SK-N-SH treated with all-trans-retinoic acid at 6 μM for 48 hours (cell line): ENCODE data around the gene FAM89B.

Source experiments
- ATAC-seq: fragments of 200-7000 bp; cut with Tn5 transposase; 3 replicates; pipeline ENCODE4 v1.9.1; 2020; ENCODE audit warnings: mild to moderate bottlenecking, moderate library complexity
- ARNTL ChIP-seq: fragments of 450-650 bp; formaldehyde crosslinking; IDR thresholded peaks from 2 replicates; pipeline ENCODE4 v1.5.0; 2020; ENCODE audit warnings: low read depth, mild to moderate bottlenecking, moderate library complexity, borderline replicate concordance
- BACH2 ChIP-seq: fragments of 250-450 bp; sonication (Bioruptor Pico); IDR thresholded peaks from 2 replicates; pipeline ENCODE4 v1.9.0; 2021; ENCODE audit warnings: mild to moderate bottlenecking, borderline replicate concordance
- ESRRG ChIP-seq: fragments of 250-450 bp; sonication (Bioruptor Pico); IDR thresholded peaks from 2 replicates; pipeline ENCODE4 v1.6.1; 2021; ENCODE audit warnings: mild to moderate bottlenecking
- GLIS3 ChIP-seq: fragments of 250-450 bp; sonication (Bioruptor Pico); IDR thresholded peaks from 2 replicates; pipeline ENCODE4 v1.5.0; 2020; ENCODE audit warnings: mild to moderate bottlenecking, moderate library complexity
- ISL1 ChIP-seq: fragments of 250-450 bp; sonication (Bioruptor Pico); IDR thresholded peaks from 2 replicates; pipeline ENCODE4 v2.1.2; 2022; ENCODE audit warnings: mild to moderate bottlenecking, moderate library complexity
- OSR1 ChIP-seq: fragments of 250-450 bp; sonication (Bioruptor Pico); IDR thresholded peaks from 2 replicates; pipeline ENCODE4 v1.8.0; 2022; ENCODE audit warnings: moderate library complexity, mild to moderate bottlenecking, inconsistent platforms
- POU6F1 ChIP-seq: fragments of 250-450 bp; sonication (Bioruptor Pico); IDR thresholded peaks from 2 replicates; pipeline ENCODE4 v1.8.0; 2021; ENCODE audit warnings: low read depth, mild to moderate bottlenecking, moderate library complexity, borderline replicate concordance
- PPARA ChIP-seq: fragments of 250-450 bp; sonication (Bioruptor Pico); IDR thresholded peaks from 2 replicates; pipeline ENCODE4 v1.5.0; 2020; ENCODE audit warnings: mild to moderate bottlenecking, borderline replicate concordance
- RARB ChIP-seq: fragments of 250-450 bp; sonication (Bioruptor Pico); IDR thresholded peaks from 2 replicates; pipeline ENCODE4 v1.8.0; 2021; ENCODE audit warnings: mild to moderate bottlenecking, moderate library complexity
- SNAI2 ChIP-seq: fragments of 250-450 bp; sonication (Bioruptor Pico); IDR thresholded peaks from 2 replicates; pipeline ENCODE4 v1.5.0; 2020; ENCODE audit warnings: mild to moderate bottlenecking, moderate library complexity
- TCF4 ChIP-seq: fragments of 250-450 bp; sonication (Bioruptor Pico); IDR thresholded peaks from 2 replicates; pipeline ENCODE4 v1.8.0; 2021; ENCODE audit warnings: mild to moderate bottlenecking, moderate library complexity, borderline replicate concordance
- ZC3H10 ChIP-seq: fragments of 250-450 bp; sonication (Bioruptor Pico); IDR thresholded peaks from 2 replicates; pipeline ENCODE4 v1.5.1; 2021; ENCODE audit warnings: mild to moderate bottlenecking, moderate library complexity
- ZFP3 ChIP-seq: fragments of 250-450 bp; sonication (Bioruptor Pico); IDR thresholded peaks from 2 replicates; pipeline ENCODE4 v1.5.0; 2020; ENCODE audit warnings: mild to moderate bottlenecking, moderate library complexity
- ZFP30 ChIP-seq: fragments of 450-650 bp; formaldehyde crosslinking; IDR thresholded peaks from 2 replicates; pipeline ENCODE4 v1.5.0; 2022; ENCODE audit warnings: mild to moderate bottlenecking, moderate library complexity
- ZNF565 ChIP-seq: fragments of 450-650 bp; formaldehyde crosslinking; conservative IDR thresholded peaks from 2 replicates; pipeline ENCODE4 v1.5.0; 2020; ENCODE audit warnings: low read depth, mild to moderate bottlenecking, moderate library complexity
- ZNF70 ChIP-seq: fragments of 450-650 bp; formaldehyde crosslinking; IDR thresholded peaks from 2 replicates; pipeline ENCODE4 v1.5.0; 2020; ENCODE audit warnings: mild to moderate bottlenecking, moderate library complexity
- ZNF8 ChIP-seq: fragments of 450-650 bp; formaldehyde crosslinking; IDR thresholded peaks from 2 replicates; pipeline ENCODE4 v1.5.0; 2020; ENCODE audit warnings: mild to moderate bottlenecking, moderate library complexity
- TF ChIP-seq, protein P1 (sequence below): fragments of 250-450 bp; sonication (Bioruptor Pico); IDR thresholded peaks from 2 replicates; pipeline ENCODE4 v1.8.0; 2020; ENCODE audit warnings: mild to moderate bottlenecking, moderate library complexity, borderline replicate concordance
- TF ChIP-seq, protein P2 (sequence below): fragments of 250-450 bp; sonication (Bioruptor Pico); IDR thresholded peaks from 2 replicates; pipeline ENCODE4 v1.5.1; 2020; ENCODE audit warnings: low read depth, mild to moderate bottlenecking, moderate library complexity

Gene FAM89B

DNA sequence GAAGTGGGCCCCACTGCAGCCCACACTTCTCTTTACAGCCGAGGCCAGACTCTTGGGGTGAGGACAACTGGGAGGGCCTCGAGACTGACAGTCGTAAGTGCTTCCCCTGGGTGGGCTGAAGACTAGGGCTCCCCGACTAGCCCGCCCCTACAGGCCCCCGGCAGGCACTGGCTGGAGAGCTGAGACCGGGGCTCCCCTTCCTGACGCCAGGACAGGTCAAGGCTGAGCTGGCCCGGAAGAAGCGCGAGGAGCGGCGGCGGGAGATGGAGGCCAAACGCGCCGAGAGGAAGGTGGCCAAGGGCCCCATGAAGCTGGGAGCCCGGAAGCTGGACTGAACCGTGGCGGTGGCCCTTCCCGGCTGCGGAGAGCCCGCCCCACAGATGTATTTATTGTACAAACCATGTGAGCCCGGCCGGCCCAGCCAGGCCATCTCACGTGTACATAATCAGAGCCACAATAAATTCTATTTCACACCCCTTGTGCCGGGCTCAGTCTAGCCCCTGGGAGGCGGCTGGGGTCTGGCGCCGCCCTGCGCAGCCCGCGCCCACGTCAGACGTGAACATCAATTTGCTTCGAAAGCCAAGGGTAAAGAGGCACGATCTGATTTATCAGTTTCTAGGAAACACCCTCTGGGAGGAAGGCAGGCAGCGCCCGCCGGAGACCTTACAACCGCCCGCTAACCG is 34.0 kb upstream of the FAM89B start:
- TF ChIP-seq ZC3H10 (CRISPR knock-in tag): no peak
- no peak for TF ChIP-seq ZFP30 (CRISPR knock-in tag)
- no peak for TF ChIP-seq RARB (CRISPR knock-in tag)
- TF ChIP-seq ESRRG (CRISPR knock-in tag): no peak
- no peak for TF ChIP-seq ZNF70 (CRISPR knock-in tag)
- TF ChIP-seq OSR1 (CRISPR knock-in tag): no peak
- TF ChIP-seq GLIS3 (CRISPR knock-in tag): no peak
- TF ChIP-seq SNAI2 (CRISPR knock-in tag): no peak
- no peak for TF ChIP-seq ISL1 (CRISPR knock-in tag)
- TF ChIP-seq ZNF8 (CRISPR knock-in tag): no peak
- no peak for ATAC-seq

- TF ChIP-seq ZNF8 (CRISPR knock-in tag): no peak
- no peak for TF ChIP-seq ISL1 (CRISPR knock-in tag)
- TF ChIP-seq ESRRG (CRISPR knock-in tag): no peak
- no peak for TF ChIP-seq PPARA (CRISPR knock-in tag)
- TF ChIP-seq, protein P1, sequence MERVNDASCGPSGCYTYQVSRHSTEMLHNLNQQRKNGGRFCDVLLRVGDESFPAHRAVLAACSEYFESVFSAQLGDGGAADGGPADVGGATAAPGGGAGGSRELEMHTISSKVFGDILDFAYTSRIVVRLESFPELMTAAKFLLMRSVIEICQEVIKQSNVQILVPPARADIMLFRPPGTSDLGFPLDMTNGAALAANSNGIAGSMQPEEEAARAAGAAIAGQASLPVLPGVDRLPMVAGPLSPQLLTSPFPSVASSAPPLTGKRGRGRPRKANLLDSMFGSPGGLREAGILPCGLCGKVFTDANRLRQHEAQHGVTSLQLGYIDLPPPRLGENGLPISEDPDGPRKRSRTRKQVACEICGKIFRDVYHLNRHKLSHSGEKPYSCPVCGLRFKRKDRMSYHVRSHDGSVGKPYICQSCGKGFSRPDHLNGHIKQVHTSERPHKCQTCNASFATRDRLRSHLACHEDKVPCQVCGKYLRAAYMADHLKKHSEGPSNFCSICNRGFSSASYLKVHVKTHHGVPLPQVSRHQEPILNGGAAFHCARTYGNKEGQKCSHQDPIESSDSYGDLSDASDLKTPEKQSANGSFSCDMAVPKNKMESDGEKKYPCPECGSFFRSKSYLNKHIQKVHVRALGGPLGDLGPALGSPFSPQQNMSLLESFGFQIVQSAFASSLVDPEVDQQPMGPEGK (CRISPR knock-in tag): no peak
- no peak for TF ChIP-seq ZFP30 (CRISPR knock-in tag)
- TF ChIP-seq POU6F1 (CRISPR knock-in tag): no peak
- TF ChIP-seq SNAI2 (CRISPR knock-in tag): no peak
- TF ChIP-seq ZC3H10 (CRISPR knock-in tag): no peak
- TF ChIP-seq BACH2 (CRISPR knock-in tag): no peak
- no peak for TF ChIP-seq TCF4 (CRISPR knock-in tag)
- no peak for TF ChIP-seq GLIS3 (CRISPR knock-in tag)
- no peak for TF ChIP-seq ZFP3
- no peak for TF ChIP-seq ZNF565
- no peak for TF ChIP-seq ZNF70 (CRISPR knock-in tag)
- ATAC-seq: no peak
These were observed 33.2 kb upstream of the FAM89B start for GRCh38 chr11:65538915-65539743.

DNA sequence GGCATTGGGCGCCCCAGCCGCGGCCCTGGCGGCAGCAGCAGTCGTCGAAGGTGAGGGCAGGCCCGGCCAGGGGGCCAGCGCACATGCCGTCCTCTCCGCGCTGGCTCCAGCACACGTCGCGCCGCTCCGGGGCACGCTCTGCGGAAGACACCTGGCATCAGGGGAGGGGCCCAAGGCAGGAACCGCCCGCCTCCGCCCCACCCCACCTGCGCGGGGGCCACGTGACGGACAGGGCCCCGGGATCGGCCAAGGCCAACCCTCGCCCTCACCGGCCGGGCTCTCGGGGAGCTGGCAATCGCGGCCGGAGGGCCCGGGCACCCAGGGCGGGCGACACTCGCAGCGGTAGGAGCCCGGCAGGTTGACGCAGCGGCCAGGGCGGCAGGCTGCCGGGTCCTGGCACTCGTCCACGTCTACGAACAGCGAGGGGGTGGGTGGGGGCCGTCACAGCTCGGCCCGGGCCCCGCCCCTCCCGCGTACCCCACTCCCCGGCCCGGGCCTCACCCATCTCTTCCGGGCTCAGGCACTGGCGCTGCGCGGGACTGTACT is 32.5 kb upstream of the FAM89B start:
- TF ChIP-seq, protein P2, sequence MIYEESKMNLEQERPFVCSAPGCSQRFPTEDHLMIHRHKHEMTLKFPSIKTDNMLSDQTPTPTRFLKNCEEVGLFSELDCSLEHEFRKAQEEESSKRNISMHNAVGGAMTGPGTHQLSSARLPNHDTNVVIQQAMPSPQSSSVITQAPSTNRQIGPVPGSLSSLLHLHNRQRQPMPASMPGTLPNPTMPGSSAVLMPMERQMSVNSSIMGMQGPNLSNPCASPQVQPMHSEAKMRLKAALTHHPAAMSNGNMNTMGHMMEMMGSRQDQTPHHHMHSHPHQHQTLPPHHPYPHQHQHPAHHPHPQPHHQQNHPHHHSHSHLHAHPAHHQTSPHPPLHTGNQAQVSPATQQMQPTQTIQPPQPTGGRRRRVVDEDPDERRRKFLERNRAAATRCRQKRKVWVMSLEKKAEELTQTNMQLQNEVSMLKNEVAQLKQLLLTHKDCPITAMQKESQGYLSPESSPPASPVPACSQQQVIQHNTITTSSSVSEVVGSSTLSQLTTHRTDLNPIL (CRISPR knock-in tag): no peak
- TF ChIP-seq ISL1 (CRISPR knock-in tag) (no peak), ZNF565 (no peak), ZFP3 (peak; percentile 95), GLIS3 (CRISPR knock-in tag) (no peak), BACH2 (CRISPR knock-in tag) (no peak)
- ATAC-seq: no peak; the same call in 2 of the 3 replicates

- TF ChIP-seq ESRRG (CRISPR knock-in tag): no peak
- TF ChIP-seq ZNF8 (CRISPR knock-in tag): no peak
- no peak for TF ChIP-seq ZNF70 (CRISPR knock-in tag)
- no peak for TF ChIP-seq PPARA (CRISPR knock-in tag)
- no peak for TF ChIP-seq SNAI2 (CRISPR knock-in tag)
- TF ChIP-seq ARNTL (CRISPR knock-in tag): no peak
- peak; percentile 89 for ATAC-seq
These were observed 31.8 kb upstream of the FAM89B start for GRCh38 chr11:65540290-65541092.
